OCI-LY3 (cell line): Measurements from ENCODE around the gene MRPS18A.

Source experiments
- H2AFZ ChIP-seq: fragments of 200-600, 300-600 bp; shearing (Covaris generic); 2 replicates; pipeline ENCODE4 v1.6.0; 2014; ENCODE audit warnings: antibody characterized with exemption, low read depth, low read length
- H3K27ac ChIP-seq: fragments of 200-600, 300-600 bp; sonication (generic); 2 replicates; pipeline ENCODE4 v1.5.1; 2014; ENCODE audit warnings: mild to moderate bottlenecking, low read length, moderate library complexity, mixed read lengths
- H3K27me3 ChIP-seq: fragments of 200-600, 300-600 bp; sonication (generic); 2 replicates; pipeline ENCODE4 v1.6.1; 2014; ENCODE audit warnings: low read depth, low read length, mixed read lengths
- H3K36me3 ChIP-seq: fragments of 200-600, 300-600 bp; sonication (generic); replicated peaks from 2 replicates; pipeline ENCODE3; 2014; ENCODE audit warnings: low read depth, low read length, mixed read lengths
- H3K4me1 ChIP-seq: fragments of 300-600, 200-600 bp; sonication (generic); 2 replicates; pipeline ENCODE4 v1.6.1; 2014; ENCODE audit warnings: low read length, mixed read lengths
- H3K4me2 ChIP-seq: fragments of 200-600, 300-600 bp; sonication (generic); 2 replicates; pipeline ENCODE4 v1.6.1; 2014; ENCODE audit warnings: low read length, mixed read lengths
- H3K4me3 ChIP-seq: fragments of 300-600, 200-600 bp; sonication (generic); 2 replicates; pipeline ENCODE4 v1.5.1; 2014; ENCODE audit warnings: antibody characterized with exemption, mild to moderate bottlenecking, low read length, moderate library complexity
- H3K79me2 ChIP-seq: fragments of 300-600, 200-600 bp; shearing (Covaris generic); 2 replicates; pipeline ENCODE4 v1.6.1; 2014; ENCODE audit warnings: mild to moderate bottlenecking, low read length, mixed read lengths
- H3K9ac ChIP-seq: fragments of 300-600, 200-600 bp; shearing (Covaris generic); 2 replicates; pipeline ENCODE4 v1.6.0; 2014; ENCODE audit warnings: mild to moderate bottlenecking, low read length, moderate library complexity
- H3K9me3 ChIP-seq: fragments of 200-600, 300-600 bp; shearing (Covaris generic); 2 replicates; pipeline ENCODE4 v1.6.1; 2014; ENCODE audit warnings: low read length, mixed read lengths; ENCODE audit not compliant: insufficient read depth
- H4K20me1 ChIP-seq: fragments of 200-600, 300-600 bp; sonication (generic); 2 replicates; pipeline ENCODE4 v1.6.1; 2016; ENCODE audit warnings: low read length, mixed read lengths; ENCODE audit not compliant: insufficient read depth
- CTCF ChIP-seq: fragments of 200-600, 300-600 bp; sonication (generic); IDR thresholded peaks from 2 replicates; pipeline ENCODE4 v1.5.1; 2014; ENCODE audit warnings: antibody characterized with exemption, low read length, low read depth
- EZH2phosphoT487 ChIP-seq: fragments of 200-600 bp; shearing (Covaris generic); IDR thresholded peaks from 2 replicates; pipeline ENCODE4 v1.6.1; 2018; ENCODE audit warnings: antibody characterized with exemption, mixed run types, low read depth

MRPS18A gene

GRCh38 chr6:43712579-43712978, 25.0 kb upstream of the MRPS18A start:
- no peaks in the 10 kb centered on the region for H3K36me3 ChIP-seq
- no peak overlapping the region for H2AFZ ChIP-seq
- H3K4me3 ChIP-seq: no peak overlapping the region
- H3K79me2 ChIP-seq: no peaks in the 10 kb centered on the region
- H3K9ac ChIP-seq: no peak overlapping the region
- peaks cover 9% of the 10 kb centered on the region for H3K27me3 ChIP-seq
- H4K20me1 ChIP-seq: no peaks in the 10 kb centered on the region
- no peak for TF ChIP-seq EZH2phosphoT487
- no peak for TF ChIP-seq CTCF
- no peaks in the 10 kb centered on the region for H3K9me3 ChIP-seq
- peaks cover 47% of the 10 kb centered on the region for H3K4me1 ChIP-seq
- no peak overlapping the region for H3K4me2 ChIP-seq
- H3K27ac ChIP-seq: no peak overlapping the region

- TF ChIP-seq EZH2phosphoT487: no peak
- Histone ChIP-seq H3K4me3 (no peak overlapping the region), H3K27me3 (peaks cover 23% of the 10 kb centered on the region), H3K79me2 (no peaks in the 10 kb centered on the region), H3K9ac (no peak overlapping the region), H3K9me3 (no peaks in the 10 kb centered on the region), H2AFZ (no peak overlapping the region), H3K4me1 (peaks cover 46% of the 10 kb centered on the region), H3K4me2 (no peak overlapping the region), H3K36me3 (no peaks in the 10 kb centered on the region), H3K27ac (no peak overlapping the region), H4K20me1 (no peaks in the 10 kb centered on the region)
Observed at GRCh38 chr6:43710576-43710975, 23.0 kb upstream of the MRPS18A start.

- TF ChIP-seq EZH2phosphoT487 (no peak), CTCF (no peak)
- Histone ChIP-seq H4K20me1 (no peaks in the 10 kb centered on the region), H3K4me1 (peaks cover 47% of the 10 kb centered on the region), H3K27me3 (peaks cover 23% of the 10 kb centered on the region), H3K79me2 (no peaks in the 10 kb centered on the region), H3K4me2 (no peak overlapping the region), H3K9me3 (no peaks in the 10 kb centered on the region), H3K36me3 (no peaks in the 10 kb centered on the region), H3K27ac (no peak overlapping the region), H2AFZ (no peak overlapping the region), H3K4me3 (no peak overlapping the region), H3K9ac (no peak overlapping the region)
Observed at GRCh38 chr6:43709654-43710303, 22.2 kb upstream of the MRPS18A start.

- Histone ChIP-seq H3K4me2 (no peak overlapping the region), H3K36me3 (no peaks in the 10 kb centered on the region), H4K20me1 (no peaks in the 10 kb centered on the region), H3K9me3 (no peaks in the 10 kb centered on the region), H3K4me1 (peaks cover 46% of the 10 kb centered on the region), H2AFZ (no peak overlapping the region), H3K27ac (no peak overlapping the region), H3K9ac (no peak overlapping the region), H3K27me3 (peaks cover 23% of the 10 kb centered on the region), H3K4me3 (no peak overlapping the region), H3K79me2 (no peaks in the 10 kb centered on the region)
- TF ChIP-seq EZH2phosphoT487 (no peak), CTCF (no peak)
Observed at GRCh38 chr6:43708860-43709653, 21.5 kb upstream of the MRPS18A start.
